GM19395 (cell line): ENCODE data around the gene IGF2.
"Not testable (repeated sequence)": the region's sequence is repeated elsewhere in the genome, so short reads cannot be mapped to it uniquely, and the experiment has no call there.

Source experiments
- ATAC-seq: cut with Tn5 transposase; IDR thresholded peaks from one replicate; pipeline ENCODE4 v1.9.1; 2021; ENCODE audit warnings: mild to moderate bottlenecking, moderate library complexity; ENCODE audit not compliant: unreplicated experiment

The IGF2 gene, protein sequence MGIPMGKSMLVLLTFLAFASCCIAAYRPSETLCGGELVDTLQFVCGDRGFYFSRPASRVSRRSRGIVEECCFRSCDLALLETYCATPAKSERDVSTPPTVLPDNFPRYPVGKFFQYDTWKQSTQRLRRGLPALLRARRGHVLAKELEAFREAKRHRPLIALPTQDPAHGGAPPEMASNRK

DNA sequence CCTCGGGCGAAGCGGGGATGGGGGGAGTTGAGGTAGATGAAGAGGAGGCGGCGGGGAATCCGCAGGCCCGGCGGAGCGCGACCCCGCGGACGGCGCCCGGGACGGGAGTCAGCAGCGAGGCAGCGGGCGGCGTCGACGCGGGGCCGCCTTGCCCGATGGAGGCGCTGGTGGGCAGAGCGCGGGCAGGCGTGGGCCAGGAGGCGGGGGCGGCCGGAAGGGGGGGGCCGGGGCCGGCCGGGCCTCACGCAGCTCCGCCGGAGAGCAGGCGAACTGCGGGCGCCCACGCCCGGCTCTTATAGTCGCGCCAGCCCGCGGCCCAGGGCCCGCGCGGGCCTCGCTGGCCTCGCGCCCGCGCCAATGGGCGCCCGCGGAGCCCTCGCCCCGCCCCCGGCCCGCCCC lies at the start of gene IGF2:
TSS of gene IGF2 (minus strand) at position 267 of the 399 bp plus-strand sequence. CDS start 3,866 bp downstream, outside the sequence.
- no peak for ATAC-seq

DNA sequence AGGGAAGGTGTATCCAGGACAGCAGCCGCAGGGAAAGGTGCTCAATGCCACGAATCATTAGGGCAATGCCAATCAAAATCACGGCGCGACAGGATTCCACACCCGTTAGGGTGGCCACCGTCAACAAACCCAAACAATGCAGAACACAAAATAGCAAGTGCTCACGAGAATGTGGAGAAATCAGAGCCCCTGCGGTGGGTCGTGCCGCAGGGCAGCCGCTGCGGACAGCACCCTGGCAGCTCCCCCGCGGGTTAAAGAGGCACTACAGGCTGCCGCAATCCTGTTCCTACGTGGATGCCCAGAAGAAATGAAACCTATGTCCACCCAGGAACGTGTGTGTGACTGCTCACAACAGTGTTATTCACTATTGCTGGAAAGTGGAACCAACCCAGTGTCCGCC lies 49.6 kb upstream of the IGF2 start:
- ATAC-seq = no peak

DNA sequence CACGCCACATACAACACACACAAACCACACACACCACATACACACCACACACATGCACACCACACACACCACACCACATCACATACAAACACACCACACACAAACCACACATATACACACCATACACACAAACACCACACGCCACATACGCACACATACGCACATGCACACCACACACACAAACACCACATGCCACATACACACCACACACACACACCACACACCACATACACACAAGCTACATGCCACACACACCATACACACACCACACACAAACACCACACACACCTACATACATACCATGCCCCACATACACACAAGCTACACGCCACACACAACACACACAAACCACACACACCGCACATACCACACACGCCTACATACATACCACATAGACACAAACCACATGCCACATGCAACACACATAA lies 48.1 kb upstream of the IGF2 start:
- ATAC-seq = no peak

DNA sequence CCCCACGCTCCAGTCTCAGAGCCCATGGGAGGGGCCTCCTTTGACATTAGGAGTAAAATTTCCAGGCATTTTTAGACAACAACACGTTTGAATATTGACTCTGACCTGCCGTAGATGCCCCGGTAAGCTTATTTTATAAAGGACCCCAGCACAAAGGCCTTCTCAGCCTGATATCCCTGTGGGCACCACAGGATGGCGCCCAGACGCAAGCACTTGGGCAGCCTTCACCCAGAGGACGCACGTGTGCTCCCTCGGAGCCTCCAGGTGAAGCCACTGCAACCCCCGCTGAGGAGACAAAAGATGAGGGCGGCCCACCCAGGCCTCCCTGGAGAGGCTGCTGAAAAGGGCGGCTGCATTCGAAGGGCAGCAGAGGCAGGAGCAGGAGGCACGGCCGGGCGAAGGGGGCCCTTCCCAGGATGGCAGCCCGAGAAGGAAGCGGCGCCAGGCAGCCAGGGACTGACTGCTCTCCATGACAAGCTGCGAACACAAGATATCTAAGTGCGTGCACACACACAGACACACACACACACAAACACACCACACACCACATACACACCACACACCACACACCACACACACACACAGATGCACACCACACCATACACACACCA lies 47.6 kb upstream of the IGF2 start:
- ATAC-seq = no peak

DNA sequence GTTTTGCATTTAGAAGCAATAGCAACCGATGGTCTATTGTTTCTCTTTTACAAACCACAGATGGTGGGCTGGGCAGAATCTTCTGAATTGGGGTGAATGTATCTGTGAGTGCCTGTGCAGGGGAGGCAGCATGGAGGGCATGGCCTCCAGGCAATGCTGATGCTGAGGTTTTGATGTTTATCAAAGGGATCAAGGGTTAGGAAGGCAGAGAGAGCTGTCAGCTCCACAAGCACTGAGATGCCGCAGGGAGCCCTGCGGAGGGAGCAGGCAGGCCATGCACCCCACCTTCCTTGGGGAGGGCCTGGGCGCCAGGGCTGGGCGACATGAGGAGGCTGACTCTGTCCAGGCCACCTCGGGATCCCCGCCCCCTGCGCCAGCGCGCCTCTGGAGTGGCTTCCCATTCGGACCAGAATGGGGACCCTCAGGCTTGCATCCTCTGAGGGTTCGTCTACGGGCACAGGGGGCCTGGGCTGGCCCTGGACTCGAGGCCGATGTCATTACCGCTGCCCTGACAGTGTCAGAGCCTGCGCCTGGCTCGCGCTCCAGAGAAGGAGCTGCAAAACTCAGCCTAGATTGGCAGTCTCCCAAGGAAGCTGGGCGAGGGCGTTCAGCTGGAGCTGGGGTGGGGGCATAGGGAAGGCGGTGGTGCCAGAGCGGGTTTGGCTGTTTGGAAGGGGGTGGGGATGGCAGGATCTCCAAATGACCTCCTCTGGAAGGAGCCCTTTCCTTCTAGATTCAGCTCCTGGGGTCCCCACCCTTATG lies 46.3 kb upstream of the IGF2 start:
- no peak for ATAC-seq

DNA sequence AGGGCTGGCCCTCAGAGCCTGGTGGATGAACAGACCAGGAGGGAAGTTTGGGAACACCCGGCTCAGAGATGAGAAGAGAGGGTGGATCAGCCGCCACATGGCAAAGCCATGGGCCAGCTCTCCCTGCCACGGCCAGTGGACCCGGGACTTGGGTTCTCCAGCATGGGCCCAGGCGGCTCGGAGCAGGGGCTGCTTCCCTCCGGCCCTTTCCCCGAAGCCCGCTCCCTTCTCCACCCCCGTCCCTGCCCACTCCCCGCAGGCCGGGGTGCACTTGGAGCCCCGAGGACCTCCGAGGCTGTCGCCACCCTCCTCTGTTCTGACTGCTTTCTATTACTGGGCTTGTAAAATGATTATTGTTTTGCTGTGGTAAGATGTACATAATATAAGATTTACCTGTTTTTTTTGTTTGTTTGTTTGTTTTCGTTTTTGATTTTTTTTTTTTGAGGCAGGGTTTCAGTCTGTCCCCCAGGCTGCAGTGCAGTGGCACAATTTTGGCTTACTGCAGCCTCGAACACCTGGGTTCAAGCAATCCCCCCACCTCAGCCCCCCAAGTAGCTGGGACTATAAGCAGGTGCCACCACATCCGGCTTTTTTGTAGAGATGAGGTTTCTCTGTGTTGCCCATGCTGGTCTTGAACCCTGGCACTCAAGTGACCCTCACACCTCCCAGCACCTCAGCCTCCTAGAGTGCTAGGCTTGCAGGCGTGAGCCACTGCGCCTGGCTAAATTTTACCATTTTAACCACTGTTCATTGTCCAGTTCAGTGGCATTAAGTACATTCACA lies 43.7 kb upstream of the IGF2 start:
- no peak for ATAC-seq

DNA sequence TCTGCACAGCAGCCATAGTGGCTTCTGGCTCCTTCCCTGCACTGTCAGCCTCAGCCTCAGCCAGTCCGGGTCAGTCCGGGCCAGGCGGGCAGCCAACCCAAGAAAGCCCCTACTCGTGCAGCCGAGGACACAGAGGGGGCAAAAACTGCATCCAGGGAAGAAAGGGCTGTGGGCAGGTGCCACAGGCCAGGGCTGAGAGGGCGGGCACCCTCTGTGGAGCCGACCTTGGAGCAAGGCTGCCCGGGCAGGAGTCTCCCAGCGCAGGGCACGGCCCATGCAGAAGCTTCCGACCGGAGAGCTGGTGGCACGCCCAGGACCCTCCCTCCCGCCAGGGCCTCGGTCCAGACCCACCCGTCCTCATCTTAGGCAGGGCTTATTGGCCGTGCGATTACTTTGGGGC lies 42.9 kb upstream of the IGF2 start:
- ATAC-seq = no peak

DNA sequence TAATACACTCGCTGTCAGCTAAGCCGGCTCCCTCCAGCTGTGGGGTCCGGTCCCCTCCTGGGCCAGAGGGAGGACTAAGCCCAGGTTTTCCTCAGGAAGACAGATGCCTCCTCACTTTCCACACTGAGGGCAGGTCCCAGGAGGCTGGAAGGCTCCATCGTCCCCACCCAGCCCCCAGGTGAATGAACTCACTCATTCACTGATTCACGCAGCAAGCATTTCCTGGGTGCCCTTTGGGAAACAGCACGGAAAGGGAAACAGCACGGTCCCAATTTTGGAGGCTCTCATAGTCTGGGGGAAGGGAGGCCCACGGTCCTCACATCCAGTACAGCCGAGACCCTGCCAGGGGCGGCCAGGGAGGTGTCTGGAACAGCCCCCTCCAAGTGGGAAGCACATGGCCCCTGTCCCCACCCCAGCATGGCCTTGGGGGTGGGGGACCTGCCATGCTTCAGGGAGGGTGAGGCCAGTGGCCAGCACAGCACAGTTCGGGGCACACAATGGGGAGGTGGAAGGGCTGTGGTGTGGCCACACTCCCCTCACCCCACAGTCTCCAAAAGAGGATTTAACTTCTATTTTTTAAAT lies 41.7 kb upstream of the IGF2 start:
- no peak for ATAC-seq

DNA sequence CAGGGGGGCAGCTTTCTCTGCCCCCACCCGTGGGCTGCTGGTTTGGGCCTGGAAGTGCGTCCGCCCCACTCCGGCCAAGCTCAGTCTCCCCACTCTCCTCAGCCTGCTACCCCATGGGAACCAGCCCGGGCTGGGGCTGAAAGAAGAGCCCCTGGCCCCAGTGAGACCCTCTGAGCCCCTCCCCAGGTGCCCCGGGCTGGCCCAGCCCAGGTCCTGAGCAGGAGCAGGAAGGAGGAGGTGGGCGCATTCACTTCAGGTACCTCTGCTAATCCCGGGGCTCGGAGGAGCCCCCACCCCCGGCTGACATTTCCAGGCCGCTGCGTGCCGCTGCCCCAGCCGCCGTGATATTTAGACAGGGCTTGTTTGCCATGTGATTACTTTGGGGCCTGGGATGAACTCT lies 41.2 kb upstream of the IGF2 start:
- ATAC-seq = no peak

DNA sequence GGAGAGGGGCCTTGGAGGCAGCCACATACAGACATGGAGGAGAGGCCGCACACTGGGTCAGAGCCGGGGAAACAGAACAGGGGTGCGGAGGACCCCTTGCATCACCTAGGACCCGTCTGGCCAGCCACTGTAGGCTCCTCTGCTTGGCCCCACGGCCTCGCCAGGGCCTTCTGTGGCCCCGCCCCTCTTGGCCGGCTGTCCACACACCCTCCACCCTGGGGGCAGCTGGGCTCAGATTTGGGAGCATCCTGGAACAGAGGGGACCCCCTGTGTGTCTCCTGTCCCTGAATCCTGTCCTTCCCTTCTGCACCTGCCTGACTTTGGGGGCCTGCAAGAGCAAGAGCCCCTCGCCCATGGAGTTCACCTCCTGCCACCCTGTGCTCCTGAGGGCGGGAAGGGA lies 40.3 kb upstream of the IGF2 start:
- no peak for ATAC-seq

DNA sequence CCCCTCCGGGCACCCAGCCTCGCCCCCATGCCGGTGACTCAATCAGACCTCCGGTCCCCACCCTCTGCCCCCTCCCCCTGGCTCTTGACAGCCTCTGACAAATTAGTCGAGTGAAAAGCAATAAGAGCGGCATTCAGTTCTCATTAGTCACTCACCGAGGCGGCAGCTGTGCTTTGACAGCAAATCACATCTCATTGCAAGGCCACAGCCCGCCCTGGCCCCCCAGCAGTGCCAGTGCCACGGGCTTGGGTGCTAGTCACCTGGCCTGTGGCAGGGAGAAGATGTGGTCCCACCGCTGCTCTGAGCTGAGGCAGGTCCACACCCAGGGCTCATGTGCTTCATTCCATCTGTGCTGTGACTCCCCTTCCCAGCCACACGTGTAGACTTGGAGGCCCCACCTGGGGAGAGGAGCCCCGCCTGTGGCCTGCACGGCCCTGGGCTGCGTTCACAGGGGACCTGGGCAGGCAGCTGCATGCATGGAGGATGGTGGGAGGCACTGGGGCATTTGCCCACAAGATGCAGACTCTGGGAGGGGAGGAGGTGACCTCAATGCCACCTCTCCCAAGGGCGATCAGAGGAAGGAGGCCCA lies 39.8 kb upstream of the IGF2 start:
- no peak for ATAC-seq

DNA sequence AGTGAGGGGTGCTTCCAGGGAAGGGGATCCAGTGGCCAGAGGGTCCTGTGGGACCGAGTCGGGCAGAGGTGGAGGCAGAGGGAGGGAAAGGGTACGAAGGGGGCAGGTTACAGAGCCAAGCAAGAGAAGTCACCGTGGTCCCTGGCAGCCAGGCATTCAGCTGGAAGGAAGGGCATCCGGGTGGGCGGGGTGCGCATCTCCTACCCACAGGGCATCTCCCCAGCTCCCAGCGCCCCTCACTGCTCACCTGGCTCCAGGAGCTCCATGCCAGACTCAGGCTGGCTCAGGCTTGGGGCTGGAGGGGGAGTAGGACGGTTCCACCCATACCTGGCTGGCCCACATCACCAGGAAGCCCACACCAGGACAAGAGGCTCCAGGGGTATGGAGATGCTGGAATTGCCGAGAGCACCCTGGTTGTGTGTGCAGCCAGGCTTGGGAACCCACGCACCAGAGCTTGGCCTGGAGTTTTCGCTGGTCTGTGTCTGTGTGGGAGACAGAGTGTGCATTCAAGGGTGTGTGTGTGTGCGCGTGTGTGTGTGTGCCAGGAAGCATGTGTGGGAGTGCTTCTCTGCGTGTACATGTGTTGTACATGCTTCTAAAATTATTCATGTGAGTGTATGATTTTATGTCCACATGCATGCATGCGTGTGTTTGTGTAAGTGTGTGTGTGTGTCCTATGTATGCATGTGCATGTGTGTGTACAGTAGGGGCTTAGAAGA lies 39.0 kb upstream of the IGF2 start:
- not testable (repeated sequence) for ATAC-seq

DNA sequence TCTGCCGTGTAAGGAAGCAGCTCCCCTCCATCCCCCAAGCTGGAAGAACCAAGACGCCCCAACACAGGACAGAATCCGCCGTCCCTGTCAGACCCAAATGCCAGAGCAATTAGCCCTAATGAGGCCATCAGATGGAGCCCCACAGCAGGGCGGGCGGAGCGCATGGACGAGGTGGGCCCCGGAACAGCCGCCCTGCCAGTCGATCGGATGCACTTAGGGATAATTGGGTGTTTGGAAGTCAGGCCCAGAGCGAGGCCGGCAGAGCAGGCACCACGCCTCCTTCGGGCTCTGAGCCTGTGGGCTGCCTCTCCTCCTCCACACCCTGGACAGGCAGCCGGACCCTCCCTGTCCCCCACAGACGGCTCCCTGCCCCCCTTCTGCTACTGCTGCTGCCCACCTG lies 37.9 kb upstream of the IGF2 start:
- no peak for ATAC-seq

DNA sequence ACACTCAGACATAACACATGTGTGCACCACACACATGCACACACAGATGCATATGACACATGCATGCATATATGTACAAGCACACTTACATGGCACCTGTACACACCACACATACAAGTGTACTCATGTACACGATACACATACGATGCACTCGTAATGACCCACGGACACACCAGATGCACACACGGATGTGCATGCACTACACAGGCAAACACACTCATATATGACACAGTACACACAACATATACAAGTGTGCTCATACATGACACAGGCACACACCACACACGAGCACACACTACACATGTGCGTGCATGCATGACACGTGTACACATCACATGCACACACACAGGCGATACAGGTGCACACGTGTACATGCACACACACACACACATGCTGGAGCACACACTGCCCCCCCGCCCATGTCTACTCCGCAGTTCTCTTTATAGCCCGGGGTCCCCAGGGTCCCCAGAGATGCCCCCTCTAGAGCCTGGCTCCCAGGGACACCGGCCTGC lies 37.3 kb upstream of the IGF2 start:
- ATAC-seq = no peak

DNA sequence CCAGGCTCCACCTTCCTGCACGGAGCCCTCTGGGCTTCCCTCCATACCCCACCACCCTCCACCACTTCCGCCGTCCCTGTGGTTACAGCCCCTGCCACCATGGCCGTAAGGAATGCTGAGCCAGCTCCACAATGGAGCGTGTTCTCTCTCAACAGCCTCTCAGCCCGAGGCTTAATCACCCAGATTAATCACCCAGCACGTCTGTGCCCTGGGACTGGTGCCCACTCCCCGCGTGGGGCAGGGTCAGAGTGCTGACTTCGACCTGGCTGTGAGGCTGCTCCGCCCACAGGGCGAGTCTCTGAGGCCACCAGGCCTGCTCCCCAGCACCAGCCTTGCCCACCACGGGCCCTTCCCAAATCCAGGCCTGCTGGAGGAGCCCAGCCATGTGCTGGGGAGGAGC lies 36.5 kb upstream of the IGF2 start:
- no peak for ATAC-seq

DNA sequence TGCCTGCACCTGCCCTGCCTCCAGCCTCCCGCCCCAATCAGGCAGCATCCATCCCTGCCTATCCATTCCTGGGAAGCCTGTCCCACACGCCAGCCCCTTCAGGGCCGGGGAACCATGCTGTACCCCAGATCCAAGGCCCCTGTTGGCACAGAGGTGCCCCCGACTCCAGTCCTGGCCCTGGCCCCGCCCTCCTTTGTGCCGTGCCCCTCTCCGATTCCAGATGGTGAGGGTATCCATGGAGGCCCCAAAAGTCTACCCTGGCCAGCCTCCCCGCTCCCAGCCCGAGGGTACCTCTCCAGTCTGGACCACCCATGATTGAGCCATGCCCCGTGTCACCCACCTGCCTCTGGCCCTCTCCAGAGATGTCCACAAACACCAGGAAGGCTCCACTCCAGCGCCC lies 35.2 kb upstream of the IGF2 start:
- ATAC-seq = no peak

DNA sequence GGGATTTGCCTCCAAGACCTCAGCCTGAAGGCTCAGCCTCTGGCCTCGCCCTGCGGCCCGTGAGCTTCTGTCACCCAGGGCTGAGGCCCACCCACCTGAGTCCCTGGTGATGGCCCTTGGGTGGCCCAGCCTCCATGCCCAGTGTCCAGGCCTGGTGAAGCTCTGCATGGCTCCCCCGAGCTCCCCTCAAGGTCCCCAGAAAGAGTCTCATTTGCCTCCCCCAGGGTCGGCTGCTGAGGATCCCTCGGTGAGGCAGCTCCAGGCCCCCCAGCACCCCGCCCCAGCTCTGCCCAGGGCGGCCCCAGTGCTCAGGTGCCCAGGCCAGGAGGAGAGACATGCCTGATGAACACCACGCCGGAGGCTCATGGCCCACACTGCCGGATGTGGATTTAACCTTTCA lies 34.6 kb upstream of the IGF2 start:
- ATAC-seq = no peak

DNA sequence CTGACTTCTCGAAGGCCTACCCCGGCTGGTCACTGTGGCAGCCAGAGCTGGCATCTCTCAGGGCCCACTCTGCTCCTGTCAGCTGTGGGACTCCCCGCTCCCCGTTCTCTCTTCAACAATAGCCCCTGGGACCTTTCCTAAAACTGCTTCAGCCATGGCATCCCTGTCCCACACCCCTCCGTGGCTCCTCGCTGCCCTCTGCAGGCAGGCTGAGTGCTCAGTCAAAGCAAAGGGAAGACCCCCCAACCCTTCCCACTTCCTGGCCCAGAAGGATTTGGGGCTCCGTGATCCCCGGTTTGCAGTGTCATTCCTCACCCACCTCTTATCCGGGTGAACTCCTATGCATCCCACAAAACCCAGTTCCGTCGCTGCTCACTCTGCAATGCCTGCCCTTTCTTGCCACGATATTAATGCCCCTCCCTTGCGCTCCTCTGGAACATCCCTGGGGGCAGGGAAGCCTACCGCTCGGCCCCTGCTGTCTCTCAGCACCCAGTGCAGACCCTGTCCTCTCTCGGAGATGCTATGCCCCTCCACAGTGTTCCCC lies 34.0 kb upstream of the IGF2 start:
- ATAC-seq = no peak

DNA sequence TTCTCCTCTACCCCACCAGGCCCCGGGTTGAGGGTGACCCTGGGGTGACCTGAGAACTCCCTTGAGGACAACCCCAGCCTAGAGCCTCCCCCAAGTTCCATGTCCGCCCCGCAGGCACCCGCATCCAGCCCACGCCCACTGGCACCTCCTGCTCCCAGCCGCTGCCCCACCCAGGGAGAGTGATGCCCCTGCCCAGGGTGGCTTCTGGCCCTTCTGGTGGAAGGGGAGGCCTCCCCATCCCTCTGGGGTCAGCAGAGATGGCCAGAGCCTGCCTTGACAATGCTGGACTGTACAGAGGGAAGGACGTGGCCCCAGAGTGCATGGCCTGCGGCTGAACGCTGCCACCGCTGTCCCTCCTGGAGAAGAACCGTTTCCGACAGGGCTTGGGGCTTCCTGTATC lies 33.5 kb upstream of the IGF2 start:
- ATAC-seq = no peak

DNA sequence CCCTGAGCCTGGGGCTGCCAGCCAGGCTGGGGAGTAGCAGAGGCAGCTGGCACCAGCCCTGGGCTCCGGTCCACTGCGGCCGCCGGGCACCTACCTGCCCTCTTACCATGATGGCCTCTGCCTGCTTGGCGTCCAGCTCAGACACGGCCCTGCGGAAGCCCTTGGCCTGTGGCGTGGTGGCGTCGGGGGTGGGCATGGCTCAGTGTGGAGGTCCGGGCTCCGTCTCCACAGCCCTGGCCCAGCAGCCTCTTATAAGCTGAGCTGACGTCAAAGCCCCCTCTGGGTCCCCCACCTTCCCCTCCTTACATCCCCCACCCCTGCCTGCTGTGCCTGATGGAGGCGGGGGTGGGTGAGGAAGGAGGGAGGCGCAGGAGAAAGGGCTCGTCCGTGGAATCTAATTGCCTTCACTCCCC lies 32.4 kb upstream of the IGF2 start, which contains the start of gene TH:
TSS of gene TH (minus strand) at position 225 of the 413 bp plus-strand sequence. CDS start at position 196, 29 bp downstream.
- no peak for ATAC-seq
